WTC11 (cell line): ENCODE data around the gene REC8. TPM values are rescaled to one million over a fixed set of nuclear protein-coding genes. Genes with fewer than 3 reads are reported as not detected.

ENCODE experiments used
- ATAC-seq: fragments of 200-7000 bp; cut with Tn5 transposase; 2 replicates; pipeline ENCODE4 v1.10.0; 2021; ENCODE audit warnings: mild to moderate bottlenecking, moderate library complexity
- CTCF ChIA-PET: fragments of 300-600 bp; sonication (Branson Sonifier 250); formaldehyde crosslinking; loops from one replicate; lab custom pipeline; 2021; ENCODE audit warnings: antibody characterized with exemption; lab: Charles Lee
- POLR2A ChIA-PET: fragments of 350-600 bp; sonication (Branson Sonifier 250); formaldehyde crosslinking; loops from one replicate; lab custom pipeline; 2021; ENCODE audit warnings: antibody characterized with exemption; lab: Charles Lee
- DNase-seq: peaks from one replicate; pipeline ENCODE4 v3.0.0; 2021; ENCODE audit warnings: low spot score
- H3K27ac Mint-ChIP-seq: 2 replicates; pipeline ENCODE4 v1.8.0; 2021; ENCODE audit warnings: mixed read lengths
- H3K27me3 Mint-ChIP-seq: 2 replicates; pipeline ENCODE4 v1.8.0; 2021; ENCODE audit warnings: low read depth, mild to moderate bottlenecking, moderate library complexity, mixed read lengths
- H3K36me3 Mint-ChIP-seq: 2 replicates; pipeline ENCODE4 v1.8.0; 2021; ENCODE audit warnings: mixed read lengths
- H3K4me1 Mint-ChIP-seq: 2 replicates; pipeline ENCODE4 v1.8.0; 2022; ENCODE audit warnings: mixed read lengths
- H3K4me3 Mint-ChIP-seq: 2 replicates; pipeline ENCODE4 v1.8.0; 2021; ENCODE audit warnings: mild to moderate bottlenecking, moderate library complexity, mixed read lengths
- H3K9me3 Mint-ChIP-seq: 2 replicates; pipeline ENCODE4 v1.8.0; 2021; ENCODE audit warnings: mixed read lengths
- ATF2 ChIP-seq: sonication (generic); formaldehyde crosslinking; IDR thresholded peaks from 2 replicates; pipeline ENCODE4 v1.8.1; 2022; ENCODE audit warnings: low read depth, missing genetic modification reagents, borderline replicate concordance
- ATF6 ChIP-seq: sonication (generic); formaldehyde crosslinking; IDR thresholded peaks from 2 replicates; pipeline ENCODE4 v1.8.1; 2023; ENCODE audit warnings: mild to moderate bottlenecking, missing genetic modification reagents
- E2F4 ChIP-seq: sonication (generic); formaldehyde crosslinking; IDR thresholded peaks from 2 replicates; pipeline ENCODE4 v1.8.1; 2022; ENCODE audit warnings: low read depth, mild to moderate bottlenecking, moderate library complexity, missing genetic modification reagents, borderline replicate concordance
- ELF4 ChIP-seq: sonication (generic); formaldehyde crosslinking; IDR thresholded peaks from 2 replicates; pipeline ENCODE4 v1.8.1; 2022; ENCODE audit warnings: low read depth, mild to moderate bottlenecking, moderate library complexity, missing genetic modification reagents
- ESRRA ChIP-seq: sonication (generic); formaldehyde crosslinking; IDR thresholded peaks from 2 replicates; pipeline ENCODE4 v1.8.1; 2022; ENCODE audit warnings: mild to moderate bottlenecking, missing genetic modification reagents, borderline replicate concordance
- FOXJ3 ChIP-seq: sonication (generic); formaldehyde crosslinking; IDR thresholded peaks from 2 replicates; pipeline ENCODE4 v1.9.0; 2021; ENCODE audit warnings: missing genetic modification reagents, mild to moderate bottlenecking, borderline replicate concordance
- FOXP1 ChIP-seq: sonication (generic); formaldehyde crosslinking; IDR thresholded peaks from 2 replicates; pipeline ENCODE4 v1.8.0; 2022; ENCODE audit warnings: missing genetic modification reagents, mild to moderate bottlenecking, moderate library complexity, borderline replicate concordance
- IRF1 ChIP-seq: sonication (generic); formaldehyde crosslinking; IDR thresholded peaks from 2 replicates; pipeline ENCODE4 v1.8.0; 2023; ENCODE audit warnings: missing genetic modification reagents
- JUN ChIP-seq: sonication (generic); formaldehyde crosslinking; IDR thresholded peaks from 2 replicates; pipeline ENCODE4 v1.8.0; 2023; ENCODE audit warnings: mild to moderate bottlenecking, missing genetic modification reagents
- MLX ChIP-seq: sonication (generic); formaldehyde crosslinking; IDR thresholded peaks from 2 replicates; pipeline ENCODE4 v1.8.1; 2023; ENCODE audit warnings: mild to moderate bottlenecking, missing genetic modification reagents, moderate library complexity
- NFE2L1 ChIP-seq: sonication (generic); formaldehyde crosslinking; IDR thresholded peaks from 2 replicates; pipeline ENCODE4 v1.8.1; 2023; ENCODE audit warnings: missing genetic modification reagents
- NR1H2 ChIP-seq: sonication (generic); formaldehyde crosslinking; IDR thresholded peaks from 2 replicates; pipeline ENCODE4 v1.9.0; 2021; ENCODE audit warnings: mild to moderate bottlenecking, moderate library complexity, missing genetic modification reagents
- NR2C2 ChIP-seq: sonication (generic); formaldehyde crosslinking; IDR thresholded peaks from 2 replicates; pipeline ENCODE4 v1.8.0; 2022; ENCODE audit warnings: mild to moderate bottlenecking, missing genetic modification reagents
- NR3C1 ChIP-seq: sonication (generic); formaldehyde crosslinking; conservative IDR thresholded peaks from 2 replicates; pipeline ENCODE4 v1.8.1; 2023; ENCODE audit warnings: low read depth, mild to moderate bottlenecking, missing genetic modification reagents
- OVOL2 ChIP-seq: fragments of 250-450 bp; sonication (Bioruptor Pico); IDR thresholded peaks from 2 replicates; pipeline ENCODE4 v1.9.0; 2021; ENCODE audit warnings: mild to moderate bottlenecking, borderline replicate concordance
- RELA ChIP-seq: sonication (generic); formaldehyde crosslinking; IDR thresholded peaks from 2 replicates; pipeline ENCODE4 v1.8.1; 2022; ENCODE audit warnings: missing genetic modification reagents, mild to moderate bottlenecking, borderline replicate concordance
- TEAD4 ChIP-seq: sonication (generic); formaldehyde crosslinking; IDR thresholded peaks from 2 replicates; pipeline ENCODE4 v1.8.0; 2022; ENCODE audit warnings: mild to moderate bottlenecking, missing genetic modification reagents
- ZNF138 ChIP-seq: sonication (generic); formaldehyde crosslinking; conservative IDR thresholded peaks from 2 replicates; pipeline ENCODE4 v1.8.1; 2022; ENCODE audit warnings: mild to moderate bottlenecking, moderate library complexity, missing genetic modification reagents
- ZNF219 ChIP-seq: sonication (generic); formaldehyde crosslinking; IDR thresholded peaks from 2 replicates; pipeline ENCODE4 v1.8.0; 2023; ENCODE audit warnings: missing genetic modification reagents, mild to moderate bottlenecking, borderline replicate concordance
- ZNF396 ChIP-seq: fragments of 250-450 bp; sonication (Bioruptor Pico); IDR thresholded peaks from 2 replicates; pipeline ENCODE4 v1.8.0; 2021; ENCODE audit warnings: mild to moderate bottlenecking, moderate library complexity, borderline replicate concordance
- ZNF423 ChIP-seq: fragments of 250-450 bp; sonication (Bioruptor Pico); IDR thresholded peaks from 2 replicates; pipeline ENCODE4 v2.1.2; 2022; ENCODE audit warnings: mild to moderate bottlenecking, moderate library complexity
- ZNF512 ChIP-seq: sonication (generic); formaldehyde crosslinking; IDR thresholded peaks from 2 replicates; pipeline ENCODE4 v1.8.1; 2022; ENCODE audit warnings: missing genetic modification reagents, borderline replicate concordance
- ZNF532 ChIP-seq: fragments of 250-450 bp; sonication (Bioruptor Pico); IDR thresholded peaks from 2 replicates; pipeline ENCODE4 v1.9.0; 2021; ENCODE audit warnings: mild to moderate bottlenecking, borderline replicate concordance
- total RNA-seq: library from RNA; stranded (reverse); gene quantifications from 3 replicates; pipeline ENCODE4 v1.2.3, GENCODE V29; 2021

Gene REC8
- total RNA-seq, 1 experiment from 2014 or later, result 32.2 TPM

- no peak for TF ChIP-seq IRF1
- TF ChIP-seq ATF2 (CRISPR knock-in tag), result no peak
- TF ChIP-seq NR2C2 (CRISPR knock-in tag), result no peak
- no peak for TF ChIP-seq ZNF512 (CRISPR knock-in tag)
- peak; percentile 62; the same call in 1 of the 2 replicates for TF ChIP-seq ESRRA
Observed at GRCh38 chr14:24215495-24216344, 43.8 kb downstream of the REC8 start, which contains the start of gene MDP1 (continued).

- ChIA-PET POLR2A (interaction anchor here (1.1 to 2.1 kb wide), 4 partner anchors 20 to 55 kb away, joined by 3 to 10 read pairs (median 8); partner anchors contain the start of genes IPO4, RABGGTA, TINF2 and TM9SF1), CTCF (interaction anchor here (0.8 to 2.6 kb wide), 18 partner anchors 11 to 226 kb away, joined by 3 to 31 read pairs (median 5); partner anchors contain the start of genes CIDEB, IPO4, IRF9 and PSME2)
- Mint-ChIP-seq H3K9me3 (no peaks in the 10 kb centered on the region), H3K4me3 (peak overlapping the region; percentile 96), H3K27ac (peak overlapping the region; percentile 97), H3K36me3 (peaks cover 10% of the 10 kb centered on the region), H3K4me1 (peaks cover 23% of the 10 kb centered on the region), H3K27me3 (no peaks in the 10 kb centered on the region; the same call in 1 of the 2 replicates)
- DNase-seq, result no peak
- no peak for ATAC-seq
- TF ChIP-seq FOXP1 (CRISPR knock-in tag) (no peak), ZNF532 (CRISPR knock-in tag) (no peak), NFE2L1 (CRISPR knock-in tag) (no peak), NR1H2 (CRISPR knock-in tag) (no peak), ELF4 (no peak), RELA (CRISPR knock-in tag) (no peak), MLX (CRISPR knock-in tag) (no peak), ZNF423 (CRISPR knock-in tag) (no peak), E2F4 (CRISPR knock-in tag) (no peak), ATF6 (CRISPR knock-in tag) (no peak), OVOL2 (no peak), ZNF138 (no peak), ZNF396 (CRISPR knock-in tag) (no peak), NR3C1 (no peak), JUN (CRISPR knock-in tag) (no peak), FOXJ3 (CRISPR knock-in tag) (no peak), ZNF219 (no peak), TEAD4 (CRISPR knock-in tag) (no peak)
Observed at GRCh38 chr14:24216345-24216699, 44.4 kb downstream of the REC8 start.
